Measurements from ENCODE around the gene SMIM3. TPM values are rescaled to one million over a fixed set of nuclear protein-coding genes. Genes with fewer than 3 reads are reported as not detected.
"Not testable (repeated sequence)": the region's sequence is repeated elsewhere in the genome, so short reads cannot be mapped to it uniquely, and the experiment has no call there.

Gene SMIM3, protein sequence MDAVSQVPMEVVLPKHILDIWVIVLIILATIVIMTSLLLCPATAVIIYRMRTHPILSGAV
- total RNA-seq = 19.8 TPM
- long read RNA-seq, transcript SMIM3-201 (2 exons, 2,332 nt) = major isoform, 23 of 23 reads
- long read RNA-seq, partial matches to known transcripts = 0 of 23 reads
- long read RNA-seq, other reads (novel, unspliced or antisense) = 0 of 23 reads

DNA sequence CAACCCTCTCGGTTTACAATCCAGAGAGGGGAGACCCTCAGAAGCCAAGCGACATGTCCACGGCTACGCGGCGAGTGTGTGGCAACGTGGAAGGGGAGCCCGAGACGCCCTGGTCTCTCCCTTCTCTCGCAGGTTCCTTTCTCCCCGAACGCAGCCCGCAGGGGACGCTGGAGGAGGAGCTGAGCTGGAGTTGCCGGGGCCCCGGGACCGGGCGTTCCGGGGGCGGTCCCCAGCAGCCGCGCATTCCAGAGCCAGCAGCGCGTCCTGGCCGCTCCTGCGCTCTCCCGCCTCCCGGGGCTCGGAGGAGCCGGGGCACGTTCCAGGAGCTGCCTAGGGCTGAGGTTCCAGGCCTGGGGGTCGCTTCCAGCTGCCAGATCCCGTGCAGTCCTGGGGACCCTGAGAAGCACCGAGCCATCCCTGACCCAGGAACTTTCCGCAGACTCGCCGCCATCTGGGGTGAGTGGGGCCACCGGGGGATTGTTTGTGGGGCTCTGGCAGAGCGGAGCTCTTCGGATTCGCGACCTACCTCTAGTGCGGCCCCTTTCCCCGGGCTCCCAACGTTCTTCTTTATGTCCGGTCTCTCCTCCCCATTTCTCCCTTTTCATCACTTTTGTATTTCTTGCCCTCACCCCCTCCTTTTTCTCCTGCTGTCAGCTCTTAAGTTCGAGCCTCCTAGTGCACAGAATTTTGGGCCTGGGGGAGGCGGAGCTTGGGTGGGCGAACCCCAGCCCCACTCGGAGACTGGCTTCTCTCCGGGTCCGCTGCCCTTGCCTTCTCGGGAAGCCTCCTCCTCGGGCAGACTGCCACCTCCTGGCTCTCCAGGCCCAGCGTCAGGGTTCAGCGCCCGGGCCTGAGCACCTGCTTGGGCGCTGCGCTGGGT lies at the start of gene SMIM3:
Gene SMIM3 (plus strand): TSS at position 241 of the 880 bp plus-strand sequence. CDS start 16,684 bp downstream, outside the sequence.
- ATAC-seq (peak; percentile 83), DNase-seq (ENCODE audit: missing footprints) (peak; percentile 93)
- intact Hi-C loops (cut with DNase I) = loop anchor here (2.0 to 5.0 kb wide), 2 partner anchors 20 to 76 kb away; partner anchors contain the start of genes DCTN4 and RBM22

DNA sequence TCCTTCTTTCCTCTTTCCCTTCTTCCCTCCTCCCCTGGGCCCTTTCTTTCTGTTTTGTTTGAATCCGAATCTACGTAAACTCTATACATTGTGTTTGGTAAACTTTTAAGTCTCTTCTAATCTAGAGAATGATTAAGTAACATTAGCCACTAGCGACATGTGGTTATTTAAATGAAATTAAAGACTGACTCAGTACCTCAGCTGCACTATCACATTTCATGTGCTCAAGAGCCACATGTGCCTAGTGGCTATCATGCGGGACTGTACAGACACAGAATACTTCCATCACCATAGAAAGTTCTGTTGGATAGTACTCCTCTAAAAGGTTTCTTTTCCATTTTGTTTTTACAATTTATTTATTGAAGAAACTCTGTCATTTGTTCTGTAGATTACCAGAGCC lies 48.7 kb upstream of the SMIM3 start:
- no peak for DNase-seq (ENCODE audit: missing footprints)
- no peak for ATAC-seq
- intact Hi-C loops (cut with DNase I) = no loop called here

DNA sequence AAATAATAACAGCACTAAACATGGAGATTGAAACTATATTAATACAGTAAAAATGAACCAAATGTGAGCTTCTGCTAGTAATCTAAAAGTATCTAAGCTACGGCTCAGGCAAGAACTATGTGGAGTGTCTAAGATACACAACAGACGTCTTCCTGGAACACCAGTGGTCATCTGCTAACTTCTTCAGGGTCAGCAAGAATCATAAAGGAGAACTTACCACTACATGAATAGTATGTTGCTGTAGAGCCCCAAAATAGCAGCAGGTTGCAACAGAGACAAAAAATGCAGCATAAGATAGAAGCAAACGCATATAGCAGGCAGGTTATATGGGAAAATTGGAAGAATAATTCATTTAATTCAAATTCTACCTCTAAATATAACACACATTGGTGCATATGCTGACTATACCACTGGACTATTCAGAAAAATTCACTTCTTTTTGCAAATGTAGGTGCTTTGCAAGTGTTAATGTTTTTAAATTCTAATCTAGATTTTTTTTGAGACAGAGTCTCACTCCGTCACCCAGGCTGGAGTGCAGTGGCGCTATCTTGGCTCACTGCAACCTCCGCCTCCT lies 46.8 kb upstream of the SMIM3 start:
- DNase-seq (ENCODE audit: missing footprints) (no peak), ATAC-seq (peak; percentile 54)
- intact Hi-C loops (cut with DNase I) = no loop called here

DNA sequence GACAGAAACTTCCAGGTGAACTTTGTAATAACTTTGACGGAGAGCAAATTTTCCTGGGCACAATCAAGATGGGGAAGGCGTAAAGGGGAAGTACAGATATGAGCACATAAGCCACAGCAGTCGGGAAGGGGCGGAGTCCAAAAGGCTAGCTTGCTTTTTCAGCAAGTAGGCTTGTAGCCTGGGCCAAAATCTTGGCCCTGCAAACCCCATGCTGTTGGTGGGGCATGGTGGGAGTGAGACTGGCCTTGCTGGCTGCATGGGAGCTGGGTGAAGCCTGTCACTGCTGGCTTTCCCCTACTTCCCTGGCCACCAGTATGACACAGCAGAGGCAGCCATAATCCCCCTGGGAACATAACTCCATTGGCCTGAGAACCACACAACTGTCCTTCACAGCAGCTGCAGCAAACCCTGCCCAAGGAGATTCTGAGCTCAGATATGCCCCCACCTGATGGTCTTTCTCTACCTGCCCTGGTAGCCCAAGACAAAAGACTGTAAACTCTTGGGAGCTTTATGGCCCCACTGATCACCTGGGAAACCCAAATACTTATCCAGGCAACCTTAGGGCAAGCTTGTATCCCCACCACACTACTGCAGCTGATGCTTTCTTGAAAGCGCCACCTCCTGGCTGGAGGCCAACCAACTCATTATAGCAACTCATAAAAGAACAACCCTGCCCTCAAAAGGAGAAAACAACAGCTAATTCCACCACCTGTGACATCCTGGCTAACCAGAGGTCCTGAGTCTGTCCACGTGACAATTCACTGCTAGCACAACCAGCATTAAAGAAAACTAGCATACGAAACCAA lies 43.8 kb upstream of the SMIM3 start:
- intact Hi-C loops (cut with DNase I) = no loop called here
- DNase-seq (ENCODE audit: missing footprints) (peak; percentile 84), ATAC-seq (peak; percentile 78)

DNA sequence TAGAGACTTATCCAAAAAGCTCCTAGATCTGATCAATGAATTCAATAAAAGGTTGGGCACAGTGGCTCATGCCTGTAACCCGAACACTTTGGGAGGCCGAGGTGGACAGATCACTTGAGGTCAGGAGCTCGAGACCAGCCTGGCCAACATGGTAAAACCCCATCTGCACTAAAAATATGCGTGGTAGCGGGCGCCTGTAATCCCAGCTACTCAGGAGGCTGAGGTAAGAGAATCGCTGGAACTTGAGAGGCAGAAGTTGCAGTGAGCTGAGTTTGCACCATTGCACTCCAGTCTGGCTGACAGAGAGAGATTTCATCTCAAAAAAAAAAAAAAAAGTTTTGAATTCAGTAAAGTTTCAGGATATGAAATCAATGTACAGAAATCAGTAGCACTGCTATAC lies 39.7 kb upstream of the SMIM3 start:
- intact Hi-C loops (cut with DNase I) = no loop called here
- ATAC-seq = no peak
- no peak for DNase-seq (ENCODE audit: missing footprints)

DNA sequence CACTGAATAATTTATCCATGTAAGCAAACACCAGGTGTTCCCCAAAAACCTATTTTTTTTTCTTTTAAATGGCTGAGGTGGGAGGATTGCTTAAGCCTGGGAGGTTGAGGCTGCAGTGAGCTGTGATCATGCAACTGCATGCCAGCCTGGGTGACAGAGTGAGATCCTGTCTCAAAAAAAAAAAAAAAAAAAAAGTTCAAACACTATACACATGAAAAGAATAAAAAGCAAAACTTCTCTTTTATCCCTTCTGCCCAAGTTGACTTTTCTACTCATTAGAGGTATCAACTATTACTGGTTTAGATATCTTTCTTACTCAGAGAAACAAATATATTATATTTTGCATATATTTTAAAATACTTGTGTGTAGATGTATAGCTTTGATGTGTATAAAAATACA lies 37.6 kb upstream of the SMIM3 start:
- intact Hi-C loops (cut with DNase I) = no loop called here
- no peak for DNase-seq (ENCODE audit: missing footprints)
- ATAC-seq = no peak

DNA sequence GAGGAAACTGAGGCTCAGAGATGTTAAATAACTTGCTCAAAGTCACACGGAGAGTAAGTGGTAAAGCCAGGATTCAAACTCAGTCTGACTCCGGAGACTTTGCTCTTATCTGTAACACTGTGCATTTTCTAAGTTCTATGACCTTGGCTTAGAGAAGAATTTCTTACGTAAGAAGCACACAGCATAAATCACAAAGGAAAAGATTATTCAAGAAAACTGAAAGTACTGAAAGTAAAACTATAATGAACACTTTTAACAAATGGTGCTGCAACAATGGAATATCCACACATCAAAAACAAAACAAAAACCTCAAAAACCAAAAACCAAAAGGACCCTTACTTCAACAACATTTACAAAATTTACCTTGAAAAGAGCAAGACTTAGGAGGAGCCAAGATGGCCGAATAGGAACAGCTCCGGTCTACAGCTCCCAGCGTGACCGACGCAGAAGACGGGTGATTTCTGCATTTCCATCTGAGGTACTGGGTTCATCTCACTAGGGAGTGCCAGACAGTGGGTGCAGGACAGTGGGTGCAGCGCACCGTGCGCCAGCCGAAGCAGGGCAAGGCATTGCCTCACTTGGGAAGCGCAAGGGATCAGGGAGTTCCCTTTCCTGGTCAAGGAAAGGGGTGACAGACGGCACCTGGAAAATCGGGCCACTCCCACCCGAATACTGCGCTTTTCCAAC lies 36.0 kb upstream of the SMIM3 start:
- ATAC-seq = not testable (repeated sequence)

DNA sequence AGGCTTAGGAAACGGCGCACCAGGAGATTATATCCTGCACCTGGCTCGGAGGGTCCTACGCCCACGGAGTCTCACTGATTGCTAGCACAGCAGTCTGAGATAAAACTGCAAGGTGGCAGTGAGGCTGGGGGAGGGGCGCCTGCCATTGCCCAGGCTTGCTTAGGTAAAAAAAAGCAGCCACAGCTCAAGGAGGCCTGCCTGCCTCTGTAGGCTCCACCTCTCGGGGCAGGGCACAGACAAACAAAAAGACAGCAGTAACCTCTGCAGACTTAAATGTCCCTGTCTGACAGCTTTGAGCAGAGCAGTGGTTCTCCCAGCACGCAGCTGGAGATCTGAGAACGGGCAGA lies 35.4 kb upstream of the SMIM3 start:
- intact Hi-C loops (cut with DNase I); DNase-seq (ENCODE audit: missing footprints); ATAC-seq: not testable (repeated sequence)

More for the DNA sequence above, 36.0 kb upstream of the SMIM3 start:
- intact Hi-C loops (cut with DNase I); DNase-seq (ENCODE audit: missing footprints): not testable (repeated sequence)

DNA sequence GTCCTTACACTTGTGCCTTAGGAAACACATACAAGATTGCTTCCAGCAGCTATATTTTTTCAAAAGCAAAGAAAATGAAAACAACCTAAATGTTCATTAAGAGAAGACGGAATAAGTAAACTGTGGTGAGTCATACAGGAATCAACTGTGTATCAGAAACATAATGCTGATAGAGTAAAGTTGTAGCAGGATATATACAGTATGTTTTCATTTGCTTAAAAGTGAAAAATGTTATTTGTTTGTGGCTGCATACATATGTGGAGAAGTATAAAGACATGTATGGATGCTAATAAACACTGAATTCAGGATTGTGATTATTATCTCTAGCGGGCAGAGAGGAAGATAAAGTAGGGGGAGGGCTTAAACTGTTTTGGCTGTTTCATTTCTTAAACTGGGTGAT lies 28.1 kb upstream of the SMIM3 start:
- ATAC-seq = no peak
- intact Hi-C loops (cut with DNase I) = no loop called here
- no peak for DNase-seq (ENCODE audit: missing footprints)

DNA sequence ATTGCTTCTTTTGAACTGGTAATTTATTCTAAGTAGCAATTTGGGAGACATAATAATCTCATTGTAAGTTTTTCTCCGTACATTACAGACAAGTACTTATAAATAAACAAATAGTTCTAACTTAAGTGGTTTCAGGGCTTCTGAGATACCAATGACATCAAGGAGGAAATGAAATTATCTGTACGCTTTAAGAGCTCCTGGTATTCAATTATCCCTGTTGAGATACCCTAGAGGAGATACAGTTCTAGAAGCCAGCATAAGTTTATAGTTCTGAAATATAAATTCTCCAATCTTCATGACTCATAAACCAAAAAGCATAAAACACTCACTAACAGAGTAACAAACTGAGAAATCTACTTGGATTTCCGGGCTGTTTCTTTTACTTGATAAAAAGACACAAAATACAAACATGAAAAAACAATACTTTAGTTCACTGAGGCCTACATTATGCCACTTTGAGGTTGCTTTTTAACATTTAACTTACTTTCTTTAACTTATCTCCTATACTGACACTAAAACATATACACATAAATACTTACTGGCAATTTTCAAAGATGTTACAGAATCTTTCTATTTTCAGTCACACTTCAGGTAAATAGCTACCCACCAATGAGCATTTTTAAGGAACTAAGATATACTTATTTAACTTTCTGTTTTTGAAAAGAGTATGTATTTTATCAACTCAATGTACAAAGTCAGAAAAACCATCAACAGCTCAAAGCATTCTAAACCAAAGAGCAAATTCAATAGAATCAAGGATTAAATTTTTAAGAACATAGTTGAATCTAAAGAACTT lies 27.3 kb upstream of the SMIM3 start:
- intact Hi-C loops (cut with DNase I) = no loop called here
- ATAC-seq = no peak
- no peak for DNase-seq (ENCODE audit: missing footprints)

DNA sequence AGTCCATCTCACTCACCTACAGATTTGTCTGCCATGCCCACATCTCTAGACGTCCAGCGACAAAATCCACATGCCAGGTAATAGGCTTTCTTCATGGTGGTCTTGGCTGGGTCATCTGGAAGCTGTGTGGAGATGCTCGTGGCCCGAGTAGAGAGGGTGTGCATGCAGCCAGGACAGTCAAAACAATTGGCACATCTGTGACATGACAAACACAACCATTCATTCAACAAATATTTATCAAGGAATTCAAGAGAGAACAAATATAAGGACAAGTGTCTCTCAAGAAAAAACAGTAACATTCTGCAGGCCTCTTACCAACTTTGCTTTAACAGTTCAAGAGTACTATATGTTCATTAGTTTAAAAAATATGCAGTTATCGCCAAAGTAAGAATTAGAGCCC lies 25.1 kb upstream of the SMIM3 start:
- intact Hi-C loops (cut with DNase I) = no loop called here
- no peak for DNase-seq (ENCODE audit: missing footprints)
- ATAC-seq = no peak

DNA sequence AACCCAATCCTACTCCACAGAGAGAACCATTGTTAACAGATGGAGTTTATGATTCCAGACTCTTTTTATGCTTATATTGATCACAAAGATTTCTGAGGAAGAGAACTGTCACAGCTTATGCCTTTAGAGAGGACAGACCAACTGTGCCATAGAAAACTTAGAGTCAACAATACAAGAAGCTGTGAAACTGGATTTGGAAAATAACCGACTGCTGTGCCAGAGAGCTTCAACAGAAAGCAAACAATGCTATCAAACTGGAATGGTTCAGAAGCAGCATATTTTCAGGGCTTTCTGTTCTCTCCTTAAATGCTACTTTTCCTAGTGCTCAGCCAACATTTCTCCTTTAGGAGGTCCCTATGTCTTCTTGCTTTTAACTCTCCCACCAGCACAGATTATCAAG lies 24.7 kb upstream of the SMIM3 start:
- intact Hi-C loops (cut with DNase I) = no loop called here
- ATAC-seq (no peak), DNase-seq (ENCODE audit: missing footprints) (no peak)

DNA sequence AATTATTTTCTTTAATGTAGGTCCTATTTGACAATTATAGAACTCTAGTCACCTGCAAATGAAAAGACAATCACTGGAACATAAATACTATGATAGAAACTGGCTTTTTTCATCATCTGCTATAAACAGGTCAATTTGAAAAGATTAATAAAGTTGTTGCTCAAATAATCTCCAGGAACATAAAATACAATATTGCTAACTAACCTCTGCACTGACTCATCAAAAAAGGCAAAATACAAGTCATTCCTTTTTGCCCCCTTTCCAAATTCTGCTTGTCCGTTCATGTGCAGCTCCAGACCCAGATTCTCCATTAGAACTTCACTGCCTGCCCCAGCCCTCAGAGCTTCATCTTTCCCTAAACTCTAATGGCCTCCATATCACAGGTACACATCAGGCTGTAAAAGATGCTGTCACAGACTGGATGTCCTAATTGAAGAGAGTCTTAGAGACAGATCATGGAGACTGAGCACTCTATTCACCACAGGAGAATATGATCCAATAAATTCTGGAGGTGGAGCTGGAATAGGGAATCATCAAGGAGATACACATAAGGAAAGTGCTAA lies 21.4 kb upstream of the SMIM3 start:
- intact Hi-C loops (cut with DNase I) = no loop called here
- ATAC-seq = no peak
- no peak for DNase-seq (ENCODE audit: missing footprints)

DNA sequence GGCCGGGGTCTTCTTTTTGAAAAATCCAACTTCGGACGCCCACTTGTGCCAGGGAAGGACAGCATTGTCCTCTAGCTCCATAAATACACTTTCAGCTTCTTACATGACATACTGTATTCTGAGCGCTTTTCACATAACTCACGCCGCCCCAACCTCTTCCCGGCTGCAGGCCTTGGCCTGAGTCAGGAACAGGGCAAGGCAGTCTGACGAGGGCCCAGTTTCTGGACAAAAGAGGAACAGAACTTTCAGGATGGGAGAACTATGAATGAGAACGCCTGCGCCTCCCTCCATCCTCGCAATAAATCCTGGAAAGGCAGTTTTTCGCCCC lies 20.4 kb upstream of the SMIM3 start:
- intact Hi-C loops (cut with DNase I) = loop anchor here (2.0 kb wide), 1 partner anchor 21 kb away; the partner anchor contains the start of gene SMIM3

DNA sequence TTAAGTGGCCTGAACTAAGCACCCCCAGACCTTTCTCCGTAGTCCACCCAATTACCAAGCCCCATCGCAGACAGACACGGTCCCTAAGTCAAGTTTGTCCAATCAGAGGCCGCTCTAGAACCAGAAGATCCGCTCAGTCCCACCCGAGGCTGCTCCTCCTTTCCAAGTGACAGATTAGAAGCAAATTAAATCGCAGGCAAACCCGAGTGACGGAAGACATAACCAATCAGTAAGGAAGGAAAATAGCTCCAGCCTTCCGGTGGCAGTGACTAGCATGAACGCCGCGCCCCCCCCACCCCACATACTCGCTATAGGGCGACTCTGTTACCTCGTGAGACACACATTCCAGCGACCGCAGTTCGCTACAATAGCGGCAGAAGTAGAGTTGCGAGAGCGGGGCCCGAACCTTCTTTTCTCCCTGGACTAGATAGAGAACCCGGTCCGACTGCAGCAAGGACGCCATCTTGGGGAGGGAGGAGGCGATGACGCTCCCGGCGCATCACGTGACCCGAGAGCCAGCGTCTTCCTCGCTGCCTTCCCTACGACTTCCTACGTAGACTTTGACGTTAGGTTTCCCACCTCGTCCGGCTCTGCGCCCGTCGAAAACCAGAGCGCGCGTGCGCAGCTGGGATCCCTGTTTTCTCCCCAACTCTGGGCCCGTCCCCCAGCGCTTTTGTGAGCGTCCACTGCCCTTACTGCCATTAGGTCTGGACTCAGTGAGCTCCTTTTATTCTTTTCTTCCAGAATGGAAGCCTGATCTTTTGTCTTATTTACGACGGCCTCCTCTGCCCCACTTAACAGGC lies 19.8 kb upstream of the SMIM3 start, which contains the start of gene DCTN4:
Gene DCTN4 (minus strand): TSS at position 487 of the 803 bp plus-strand sequence. CDS start 24 bp downstream, at position 463.
- intact Hi-C loops (cut with DNase I) = loop anchor here (2.0 kb wide), 1 partner anchor 20 kb away; the partner anchor contains the start of gene SMIM3
- ATAC-seq (peak; percentile 94), DNase-seq (ENCODE audit: missing footprints) (peak; percentile 98)

More for the DNA sequence above, 20.4 kb upstream of the SMIM3 start:
- peak; percentile 7 for ATAC-seq
- DNase-seq (ENCODE audit: missing footprints) = no peak

DNA sequence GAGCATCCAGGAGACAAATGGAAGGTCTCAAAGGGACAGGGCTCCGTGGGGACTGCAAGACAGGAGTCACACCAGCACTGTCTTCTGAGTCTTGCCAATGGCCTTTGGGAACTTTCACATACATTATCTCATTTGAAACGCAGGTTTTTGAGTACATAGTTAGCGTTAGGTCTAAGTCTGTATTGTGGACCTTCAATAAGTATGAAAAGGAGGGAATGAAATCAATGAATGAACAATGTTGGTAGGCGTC lies 19.3 kb upstream of the SMIM3 start:
- ATAC-seq (no peak), DNase-seq (ENCODE audit: missing footprints) (no peak)
- intact Hi-C loops (cut with DNase I) = loop anchor here (2.0 kb wide), 1 partner anchor 20 kb away; the partner anchor contains the start of gene SMIM3

DNA sequence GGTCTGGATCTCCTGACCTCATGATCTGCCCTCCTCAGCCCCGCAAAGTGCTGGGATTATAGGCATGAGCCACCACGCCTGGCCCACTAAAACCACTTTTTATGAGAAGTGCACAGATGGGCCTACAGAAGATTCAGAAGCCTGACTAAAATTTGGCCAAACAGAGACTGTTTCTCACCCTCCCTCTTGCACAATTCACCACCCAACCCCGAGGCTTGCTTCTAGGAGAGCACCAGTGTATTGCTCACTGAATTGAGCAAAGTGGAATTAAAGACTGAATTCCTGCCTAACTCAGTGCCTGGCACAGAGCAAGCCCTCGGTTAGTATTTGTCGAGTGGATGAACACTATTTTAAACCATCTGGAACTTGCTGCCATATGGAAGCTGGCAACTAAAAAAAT lies 16.3 kb upstream of the SMIM3 start:
- DNase-seq (ENCODE audit: missing footprints) = no peak
- ATAC-seq = no peak
- intact Hi-C loops (cut with DNase I) = no loop called here

Data from Right ventricle myocardium inferior (tissue), 1 donor.